ENCODE results near the gene SALL3. TPM values are rescaled to one million over a fixed set of nuclear protein-coding genes. Genes with fewer than 3 reads are reported as not detected.
A peak's percentile ranks its signal among the peaks of the same experiment; 100 is the strongest.

The SALL3 gene
- total RNA-seq, 2 experiments from 2014 or later: not detected

- POLR2A ChIA-PET: no interaction called here
- peaks cover 2% of the 10 kb centered on the region for H3K27me3 Mint-ChIP-seq
- intact Hi-C loops (cut with DNase I, micrococcal nuclease): no loop called here
- no peaks in the 10 kb centered on the region for H3K4me1 Mint-ChIP-seq
- H3K4me3 Mint-ChIP-seq: no peak overlapping the region
- CTCF ChIA-PET: interaction anchor here (0.6 kb wide), 1 partner anchor 12 kb away, joined by 3 read pairs; no protein-coding TSS in a partner anchor
- H3K9me3 Mint-ChIP-seq (ENCODE audit: low read depth): no peaks in the 10 kb centered on the region
- no peak overlapping the region for H3K27ac Mint-ChIP-seq
- ATAC-seq: no peak
- H3K36me3 Mint-ChIP-seq (ENCODE audit: low read depth): no peaks in the 10 kb centered on the region
- no peak for DNase-seq
Observed at GRCh38 chr18:78996741-78997490, 17.3 kb downstream of the SALL3 start.

- Mint-ChIP-seq H3K4me1 (no peaks in the 10 kb centered on the region), H3K36me3 (ENCODE audit: low read depth) (no peaks in the 10 kb centered on the region), H3K27me3 (peaks cover 5% of the 10 kb centered on the region), H3K27ac (no peak overlapping the region), H3K9me3 (ENCODE audit: low read depth) (no peaks in the 10 kb centered on the region), H3K4me3 (no peak overlapping the region)
- DNase-seq (no peak), ATAC-seq (no peak)
- ChIA-PET CTCF (no interaction called here), POLR2A (no interaction called here)
- intact Hi-C loops (cut with DNase I, micrococcal nuclease): no loop called here
Observed at GRCh38 chr18:78998371-78999071, 18.9 kb downstream of the SALL3 start.

- intact Hi-C loops (cut with DNase I, micrococcal nuclease): no loop called here
- ATAC-seq (no peak), DNase-seq (no peak)
- H3K4me1 Mint-ChIP-seq: no peaks in the 10 kb centered on the region
- no peak overlapping the region for H3K27ac Mint-ChIP-seq
- H3K27me3 Mint-ChIP-seq: peaks cover 5% of the 10 kb centered on the region
- no peaks in the 10 kb centered on the region for H3K36me3 Mint-ChIP-seq (ENCODE audit: low read depth)
- H3K4me3 Mint-ChIP-seq: no peak overlapping the region
- POLR2A ChIA-PET: interaction anchor here (0.5 kb wide), 1 partner anchor 175 kb away, joined by 4 read pairs; no protein-coding TSS in a partner anchor
- no peaks in the 10 kb centered on the region for H3K9me3 Mint-ChIP-seq (ENCODE audit: low read depth)
- CTCF ChIA-PET: interaction anchor here (1.2 to 1.3 kb wide), 2 partner anchors 10 to 1100 kb away, joined by 3 read pairs; no protein-coding TSS in a partner anchor
Observed at GRCh38 chr18:78999939-79000338, 20.3 kb downstream of the SALL3 start.

GRCh38 chr18:79000997-79001396 lies 21.4 kb downstream of the SALL3 start:
- ATAC-seq (no peak), DNase-seq (no peak)
- ChIA-PET CTCF (interaction anchor here (1.2 to 1.3 kb wide), 2 partner anchors 9 to 1101 kb away, joined by 3 read pairs; no protein-coding TSS in a partner anchor), POLR2A (no interaction called here)
- H3K4me1 Mint-ChIP-seq: no peaks in the 10 kb centered on the region
- intact Hi-C loops (cut with DNase I, micrococcal nuclease): no loop called here
- H3K9me3 Mint-ChIP-seq (ENCODE audit: low read depth): no peaks in the 10 kb centered on the region
- H3K27ac Mint-ChIP-seq: no peak overlapping the region
- H3K27me3 Mint-ChIP-seq: peaks cover 5% of the 10 kb centered on the region
- no peaks in the 10 kb centered on the region for H3K36me3 Mint-ChIP-seq (ENCODE audit: low read depth)
- no peak overlapping the region for H3K4me3 Mint-ChIP-seq

GRCh38 chr18:79005653-79006052 lies 26.0 kb downstream of the SALL3 start:
- DNase-seq: no peak
- ChIA-PET CTCF (no interaction called here), POLR2A (no interaction called here)
- Mint-ChIP-seq H3K36me3 (ENCODE audit: low read depth) (no peaks in the 10 kb centered on the region), H3K9me3 (ENCODE audit: low read depth) (no peaks in the 10 kb centered on the region), H3K27ac (no peak overlapping the region), H3K27me3 (peaks cover 5% of the 10 kb centered on the region), H3K4me3 (no peak overlapping the region), H3K4me1 (no peaks in the 10 kb centered on the region)
- intact Hi-C loops (cut with DNase I, micrococcal nuclease): no loop called here
- ATAC-seq: no peak

- DNase-seq (no peak), ATAC-seq (no peak)
- Mint-ChIP-seq H3K4me3 (no peak overlapping the region), H3K27me3 (peaks cover 5% of the 10 kb centered on the region), H3K4me1 (no peaks in the 10 kb centered on the region), H3K9me3 (ENCODE audit: low read depth) (no peaks in the 10 kb centered on the region), H3K27ac (no peak overlapping the region), H3K36me3 (ENCODE audit: low read depth) (no peaks in the 10 kb centered on the region)
- ChIA-PET CTCF (no interaction called here), POLR2A (no interaction called here)
- intact Hi-C loops (cut with DNase I, micrococcal nuclease): no loop called here
Observed at GRCh38 chr18:79006106-79006795, 26.6 kb downstream of the SALL3 start.

- Mint-ChIP-seq H3K36me3 (ENCODE audit: low read depth) (no peaks in the 10 kb centered on the region), H3K4me1 (no peaks in the 10 kb centered on the region), H3K4me3 (no peak overlapping the region), H3K9me3 (ENCODE audit: low read depth) (no peaks in the 10 kb centered on the region), H3K27ac (no peak overlapping the region), H3K27me3 (peaks cover 2% of the 10 kb centered on the region)
- ChIA-PET CTCF (no interaction called here), POLR2A (interaction anchor here (0.8 kb wide), 1 partner anchor 16 kb away, joined by 3 read pairs; no protein-coding TSS in a partner anchor)
- DNase-seq: no peak
- intact Hi-C loops (cut with DNase I, micrococcal nuclease): no loop called here
- no peak for ATAC-seq
Observed at GRCh38 chr18:79007440-79007839, 27.8 kb downstream of the SALL3 start.

- ATAC-seq: no peak
- POLR2A ChIA-PET: no interaction called here
- no peak overlapping the region for H3K4me3 Mint-ChIP-seq
Observed at GRCh38 chr18:79008356-79008940, 28.8 kb downstream of the SALL3 start.

GRCh38 chr18:79010802-79011201 lies 31.2 kb downstream of the SALL3 start:
- Mint-ChIP-seq H3K27me3 (peaks cover 6% of the 10 kb centered on the region), H3K4me1 (no peaks in the 10 kb centered on the region), H3K36me3 (ENCODE audit: low read depth) (no peaks in the 10 kb centered on the region), H3K9me3 (ENCODE audit: low read depth) (no peaks in the 10 kb centered on the region), H3K4me3 (no peak overlapping the region), H3K27ac (no peak overlapping the region)
- DNase-seq (no peak), ATAC-seq (no peak)
- intact Hi-C loops (cut with DNase I, micrococcal nuclease): no loop called here
- ChIA-PET POLR2A (interaction anchor here (0.6 kb wide), 1 partner anchor 28 kb away, joined by 3 read pairs; no protein-coding TSS in a partner anchor), CTCF (interaction anchor here (1.0 kb wide), 1 partner anchor 10 kb away, joined by 3 read pairs; no protein-coding TSS in a partner anchor)

More at GRCh38 chr18:79008356-79008940, 28.8 kb downstream of the SALL3 start:
- CTCF ChIA-PET: interaction anchor here (0.6 to 1.0 kb wide), 2 partner anchors 11 to 60 kb away, joined by 3 read pairs; no protein-coding TSS in a partner anchor
- no peak overlapping the region for H3K27ac Mint-ChIP-seq
- intact Hi-C loops (cut with DNase I, micrococcal nuclease): no loop called here
- peaks cover 5% of the 10 kb centered on the region for H3K27me3 Mint-ChIP-seq
- DNase-seq: no peak
- no peaks in the 10 kb centered on the region for H3K4me1 Mint-ChIP-seq
- no peaks in the 10 kb centered on the region for H3K36me3 Mint-ChIP-seq (ENCODE audit: low read depth)
- no peaks in the 10 kb centered on the region for H3K9me3 Mint-ChIP-seq (ENCODE audit: low read depth)

- no peaks in the 10 kb centered on the region for H3K4me1 Mint-ChIP-seq
- CTCF ChIA-PET: no interaction called here
- no peaks in the 10 kb centered on the region for H3K36me3 Mint-ChIP-seq (ENCODE audit: low read depth)
- peaks cover 6% of the 10 kb centered on the region for H3K27me3 Mint-ChIP-seq
- DNase-seq (no peak), ATAC-seq (no peak)
- no peaks in the 10 kb centered on the region for H3K9me3 Mint-ChIP-seq (ENCODE audit: low read depth)
- H3K4me3 Mint-ChIP-seq: no peak overlapping the region
- intact Hi-C loops (cut with DNase I, micrococcal nuclease): no loop called here
- POLR2A ChIA-PET: interaction anchor here (0.6 kb wide), 1 partner anchor 29 kb away, joined by 3 read pairs; no protein-coding TSS in a partner anchor
- H3K27ac Mint-ChIP-seq: peak overlapping the region; percentile 14
Observed at GRCh38 chr18:79011300-79011870, 31.8 kb downstream of the SALL3 start.

- no peak overlapping the region for H3K27ac Mint-ChIP-seq
- ChIA-PET CTCF (no interaction called here), POLR2A (no interaction called here)
- H3K27me3 Mint-ChIP-seq: peaks cover 10% of the 10 kb centered on the region
- H3K4me1 Mint-ChIP-seq: no peaks in the 10 kb centered on the region
- intact Hi-C loops (cut with DNase I, micrococcal nuclease): no loop called here
- DNase-seq (no peak), ATAC-seq (no peak)
- no peak overlapping the region for H3K4me3 Mint-ChIP-seq
- H3K9me3 Mint-ChIP-seq (ENCODE audit: low read depth): no peaks in the 10 kb centered on the region
- no peaks in the 10 kb centered on the region for H3K36me3 Mint-ChIP-seq (ENCODE audit: low read depth)
Observed at GRCh38 chr18:79013869-79014268, 34.3 kb downstream of the SALL3 start.

Data from activated CD4-positive, alpha-beta T cell treated with anti-CD3 and anti-CD28 coated beads for 36 hours (primary cell).